ENCODE results near the gene CEACAM21.
"Not testable (repeated sequence)": the region's sequence is repeated elsewhere in the genome, so short reads cannot be mapped to it uniquely, and the experiment has no call there.

The CEACAM21 gene

DNA sequence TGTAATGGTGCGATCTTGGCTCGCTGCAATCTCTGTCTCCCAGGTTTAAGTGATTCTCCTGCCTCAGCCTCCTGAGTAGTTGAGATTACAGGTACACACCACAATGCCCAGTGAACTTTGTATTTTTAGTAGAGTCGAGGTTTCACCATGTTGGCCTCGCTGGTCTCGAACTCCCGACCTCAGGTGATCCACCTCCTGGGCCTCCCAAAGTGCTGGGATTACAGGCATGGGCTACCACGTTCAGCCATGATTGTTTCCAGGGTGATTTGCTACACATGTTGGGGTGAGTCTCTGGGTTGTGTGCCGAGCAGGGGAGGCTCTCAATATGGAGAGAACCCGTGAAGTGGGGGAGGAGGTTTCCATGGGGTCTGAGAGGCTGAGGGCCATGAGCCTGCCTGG, 24.8 kb upstream of the CEACAM21 start:
- FAIRE-seq, result no peak

DNA sequence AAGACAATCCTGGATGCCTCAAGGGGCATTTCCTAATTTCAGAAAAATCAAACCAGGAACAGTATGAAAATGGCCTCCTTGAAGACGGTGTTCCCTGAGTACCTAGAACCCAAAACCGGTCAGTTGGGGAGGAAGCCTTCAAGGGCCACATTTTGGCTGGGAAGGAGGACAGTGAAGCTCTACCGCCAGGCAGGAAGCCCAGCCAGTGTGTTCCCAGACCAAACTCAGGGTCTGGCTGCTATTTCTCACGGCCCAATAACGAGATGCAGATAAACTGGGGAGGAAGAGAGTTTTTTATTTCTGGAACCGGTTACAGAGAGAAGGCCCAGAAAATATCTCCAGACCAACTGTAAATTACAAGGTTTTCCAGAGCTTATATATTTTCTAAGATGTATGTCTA, 24.3 kb upstream of the CEACAM21 start:
- FAIRE-seq, result no peak

DNA sequence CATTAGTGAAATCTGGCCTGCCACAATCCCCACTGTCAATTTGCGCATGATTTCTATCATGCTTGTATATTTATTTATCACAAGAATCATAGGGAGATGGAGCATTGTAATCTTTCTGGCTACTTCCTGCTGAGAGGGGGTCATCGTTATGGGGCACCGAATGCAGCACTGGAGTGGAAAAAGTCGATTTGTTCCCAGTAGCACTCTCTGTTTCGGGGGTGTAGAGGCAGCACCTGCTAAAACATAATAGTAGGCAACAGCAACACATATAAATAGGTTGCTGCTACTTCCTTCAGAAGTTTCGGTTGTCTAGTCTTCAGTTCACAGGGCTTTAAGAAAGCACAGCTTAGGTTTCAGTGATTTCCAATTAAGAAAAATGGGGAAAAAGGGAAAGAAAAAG, 23.4 kb upstream of the CEACAM21 start:
- FAIRE-seq, result no peak

DNA sequence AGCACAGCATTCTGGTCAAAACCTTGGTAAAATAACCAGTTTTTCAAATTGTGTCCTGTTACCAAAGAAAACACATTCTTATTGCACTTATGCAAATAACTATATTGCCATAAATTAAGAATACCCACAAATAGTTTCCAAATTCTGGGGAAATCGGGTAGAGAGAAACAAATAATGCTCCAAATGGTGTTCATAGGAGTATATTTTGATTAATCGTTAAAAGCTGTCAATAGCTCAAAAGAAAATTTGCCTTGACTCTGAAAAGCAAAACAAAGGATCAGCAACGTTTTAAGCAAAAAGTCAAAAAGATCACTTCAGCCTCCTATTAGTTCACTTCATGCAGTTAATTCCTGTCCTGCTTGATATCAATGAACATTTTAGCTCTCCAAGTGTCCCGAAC, 22.2 kb upstream of the CEACAM21 start:
- no peak for FAIRE-seq

DNA sequence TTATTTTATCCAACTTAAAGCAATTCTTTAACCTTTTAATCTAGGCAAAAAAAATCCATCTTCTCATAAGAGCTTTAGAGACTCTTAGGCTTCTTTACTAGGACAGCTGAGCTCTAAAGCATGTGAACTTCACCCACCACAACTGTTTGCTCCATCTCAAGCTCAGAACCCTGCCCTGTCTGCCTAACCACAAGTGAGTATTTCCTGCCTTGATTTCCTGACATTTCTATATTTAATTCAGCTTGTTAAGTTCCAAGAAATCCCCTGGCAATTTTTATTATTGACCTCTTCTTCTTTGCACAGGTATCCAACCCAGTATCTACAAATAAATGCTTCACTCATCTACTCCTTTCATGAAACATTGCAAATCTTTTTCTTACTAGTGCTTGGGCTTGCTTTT, 21.1 kb upstream of the CEACAM21 start:
- FAIRE-seq, result no peak

DNA sequence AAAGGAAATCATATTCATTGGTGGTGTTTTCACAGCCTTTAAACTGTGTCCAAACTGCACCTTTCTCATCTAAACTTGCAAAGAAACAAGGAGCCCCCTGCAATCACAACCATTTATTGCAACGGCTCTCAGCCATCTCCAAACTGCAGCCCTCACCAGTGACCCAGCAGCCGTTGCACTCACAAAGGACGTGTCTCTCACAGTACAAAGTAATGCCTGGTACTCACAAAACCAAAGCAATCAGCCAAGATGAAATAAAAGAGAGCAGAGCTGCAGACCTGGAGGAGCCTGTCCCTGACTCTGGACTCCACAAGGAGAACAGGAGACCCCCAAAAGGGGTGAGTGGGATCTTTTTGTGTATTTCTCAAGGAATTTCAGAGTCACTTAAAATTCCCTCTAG, 20.2 kb upstream of the CEACAM21 start:
- no peak for FAIRE-seq

DNA sequence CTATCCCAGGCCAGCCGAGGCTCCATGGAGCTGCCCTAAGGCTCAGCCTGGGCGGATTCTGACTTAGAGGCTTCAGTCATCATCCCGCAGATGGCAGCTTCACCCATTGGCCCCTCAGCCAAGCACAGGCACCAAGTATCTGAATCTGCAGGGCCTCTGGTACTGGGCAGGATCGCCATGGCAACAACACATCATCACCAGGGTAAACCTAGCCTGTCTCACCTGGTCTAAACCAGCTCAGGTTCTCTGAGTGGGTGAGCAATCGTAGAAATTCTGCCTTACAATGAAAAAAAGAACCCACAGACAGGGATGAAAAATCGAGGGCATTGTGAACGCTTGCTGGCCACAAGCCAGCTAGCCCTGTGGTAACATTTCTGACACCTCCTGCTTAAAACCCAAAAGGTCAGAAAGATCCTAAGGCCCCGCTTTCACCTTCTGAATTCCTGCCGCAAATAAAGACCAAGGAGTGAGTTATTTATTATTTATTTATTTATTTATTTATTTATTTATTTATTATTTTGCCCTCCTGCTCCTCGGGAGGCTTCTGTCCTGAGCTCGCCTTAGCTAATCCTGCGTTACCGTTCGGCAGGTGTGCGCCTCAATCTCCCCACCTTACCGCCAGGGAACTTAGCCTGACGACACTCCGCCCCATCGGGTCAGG, 12.0 kb upstream of the CEACAM21 start:
- no peak for FAIRE-seq

DNA sequence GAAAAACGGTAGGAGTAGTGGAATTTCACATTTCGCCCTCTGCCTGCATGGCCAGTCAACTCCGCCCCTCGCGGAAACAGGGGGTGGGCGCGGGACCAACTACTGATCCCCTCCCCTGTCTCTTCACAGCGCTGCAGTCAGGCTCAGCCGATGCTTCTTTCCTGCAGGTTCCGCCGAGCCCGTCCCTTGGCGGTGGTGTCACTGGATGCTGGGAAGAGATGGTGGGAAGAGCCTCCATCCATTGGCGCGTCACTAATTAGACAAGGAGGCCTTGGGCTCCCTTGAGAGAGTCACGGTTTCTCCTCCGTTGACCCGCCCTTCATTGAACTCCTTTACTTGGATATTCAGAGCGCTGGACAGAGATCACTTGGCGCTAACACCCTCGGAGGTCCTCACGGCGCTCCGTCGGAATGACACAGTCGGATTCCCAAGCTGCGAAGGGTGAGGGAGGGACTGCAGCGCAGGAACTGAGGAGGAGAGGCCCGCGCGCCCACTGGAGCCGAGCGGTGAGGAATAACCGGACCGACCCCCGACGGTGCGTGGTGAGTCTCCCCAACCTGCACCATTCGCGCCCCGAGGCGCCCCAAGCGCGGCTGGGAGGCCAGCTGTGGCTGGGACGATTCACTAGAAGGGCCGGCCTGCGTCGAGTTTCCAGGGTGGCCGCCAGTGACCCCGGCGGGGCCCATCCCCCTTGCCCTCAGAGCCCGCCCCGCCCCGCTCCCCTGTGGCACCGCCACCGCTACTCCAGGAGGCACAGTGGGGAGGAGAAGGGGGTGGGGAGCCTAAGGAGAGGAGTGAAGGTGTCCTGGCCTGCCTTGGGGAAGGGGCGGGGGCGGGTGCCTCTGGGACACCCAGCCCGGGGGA, 11.2 kb upstream of the CEACAM21 start:
- FAIRE-seq, result no peak

DNA sequence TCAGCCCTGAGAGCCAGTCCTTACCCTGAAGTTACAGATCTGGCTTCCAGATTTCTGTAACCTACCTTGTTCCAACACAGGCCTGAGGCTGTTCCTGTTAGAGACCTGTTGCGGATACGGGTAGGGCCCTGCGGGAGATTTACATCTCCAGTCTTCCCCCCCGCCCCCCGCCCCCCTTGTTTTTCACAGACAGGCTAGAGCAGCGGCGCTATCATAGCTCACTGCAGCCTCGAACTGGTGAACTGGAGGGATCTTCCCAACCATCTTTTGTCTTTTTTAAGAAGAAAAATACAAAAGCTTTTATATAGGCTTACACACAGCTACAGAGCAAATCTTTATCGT, 10.6 kb upstream of the CEACAM21 start:
- no peak for FAIRE-seq

DNA sequence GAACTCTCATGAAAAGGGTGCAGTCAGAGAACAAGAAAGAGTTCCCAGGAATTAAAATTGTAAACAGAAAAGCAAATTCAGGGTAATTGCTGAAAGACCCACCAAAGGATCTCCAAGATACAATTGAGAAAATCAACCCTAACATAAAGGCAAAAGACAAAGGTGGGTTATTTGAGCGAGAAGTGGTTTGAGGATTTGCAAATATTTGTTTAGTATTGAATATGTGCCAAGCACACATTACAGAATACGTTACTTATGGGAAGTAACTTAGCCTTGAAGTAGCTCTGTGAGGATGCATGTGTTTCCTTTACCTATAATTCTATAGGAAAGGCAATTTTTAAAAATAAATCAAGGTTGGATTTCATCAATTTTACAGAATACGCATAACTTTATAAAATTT, 10.0 kb upstream of the CEACAM21 start:
- no peak for FAIRE-seq

DNA sequence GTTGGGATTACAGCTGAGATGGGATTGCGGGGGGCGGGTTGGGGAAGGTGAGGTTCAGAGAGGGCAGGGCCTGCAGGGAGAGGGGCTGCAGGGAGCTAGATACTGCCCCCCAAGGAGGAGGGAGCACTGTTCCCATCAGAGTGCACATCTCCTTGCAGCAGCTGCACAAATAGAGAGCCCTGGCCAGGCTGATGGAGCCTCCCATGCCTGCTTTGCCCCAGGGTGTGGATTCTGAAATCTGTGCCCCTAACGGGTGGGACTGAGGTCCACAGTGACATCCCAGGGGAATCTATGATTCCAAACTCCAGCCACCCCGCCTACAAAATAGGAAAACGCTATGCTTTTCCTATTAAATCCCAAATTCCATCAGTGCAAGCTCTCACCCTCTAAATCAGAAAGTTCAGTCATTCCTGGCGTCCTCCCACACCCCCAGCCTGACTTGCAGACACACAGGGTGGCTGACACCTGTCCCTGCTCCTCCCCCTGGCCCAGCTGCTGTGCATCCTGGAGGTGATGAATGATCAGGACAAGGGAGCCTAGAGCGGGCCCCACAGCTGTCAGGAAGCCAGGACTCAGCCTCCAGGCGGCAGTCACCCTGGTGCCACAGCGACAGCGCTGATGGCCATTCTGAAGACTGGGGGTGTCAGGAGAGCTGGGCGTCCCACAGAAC, 6.3 kb upstream of the CEACAM21 start:
- FAIRE-seq, result no peak

DNA sequence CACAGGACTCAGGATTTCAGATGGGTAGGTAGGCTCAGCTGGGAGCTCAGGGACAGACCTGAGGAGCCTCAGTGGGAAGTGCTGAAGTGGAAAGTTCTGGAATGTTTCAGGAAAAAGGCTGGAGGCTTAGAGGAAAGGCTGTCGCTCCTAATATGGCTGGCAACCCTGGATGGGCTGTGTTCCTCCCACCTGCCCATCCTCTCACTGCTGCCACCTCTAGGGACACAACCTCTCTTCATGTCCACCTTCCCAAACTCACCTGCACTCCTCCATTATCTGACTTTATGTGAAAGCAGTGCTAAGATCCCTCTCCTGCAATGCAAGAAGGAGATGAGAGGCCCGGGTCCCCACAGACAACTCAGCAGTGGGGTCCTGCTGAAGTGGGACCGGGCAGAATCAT, 5.8 kb upstream of the CEACAM21 start:
- no peak for FAIRE-seq

DNA sequence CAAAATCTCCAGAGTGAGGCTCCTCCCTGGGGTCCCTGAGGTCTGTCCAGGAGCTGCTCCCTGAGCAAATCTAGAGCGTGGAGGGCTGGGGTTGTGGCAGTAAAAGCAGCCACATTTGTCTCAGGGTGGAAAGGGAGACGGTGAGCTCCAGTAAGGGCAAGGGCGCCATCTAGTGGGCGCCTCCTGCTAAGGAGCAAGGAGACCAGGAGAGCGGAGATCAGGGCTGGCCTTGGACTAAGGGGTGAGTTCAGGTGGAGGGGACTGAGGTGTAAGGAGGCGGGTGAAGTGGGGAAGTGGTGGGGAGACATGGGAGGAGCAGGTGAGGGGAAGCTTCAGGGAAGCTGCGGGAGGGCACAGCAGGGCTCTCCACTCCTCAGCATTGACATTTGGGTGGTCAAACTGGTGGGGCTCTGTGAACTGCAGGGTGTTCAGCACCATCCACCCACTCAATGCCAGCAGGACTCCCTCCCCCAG, 5.3 kb upstream of the CEACAM21 start:
- no peak for FAIRE-seq

DNA sequence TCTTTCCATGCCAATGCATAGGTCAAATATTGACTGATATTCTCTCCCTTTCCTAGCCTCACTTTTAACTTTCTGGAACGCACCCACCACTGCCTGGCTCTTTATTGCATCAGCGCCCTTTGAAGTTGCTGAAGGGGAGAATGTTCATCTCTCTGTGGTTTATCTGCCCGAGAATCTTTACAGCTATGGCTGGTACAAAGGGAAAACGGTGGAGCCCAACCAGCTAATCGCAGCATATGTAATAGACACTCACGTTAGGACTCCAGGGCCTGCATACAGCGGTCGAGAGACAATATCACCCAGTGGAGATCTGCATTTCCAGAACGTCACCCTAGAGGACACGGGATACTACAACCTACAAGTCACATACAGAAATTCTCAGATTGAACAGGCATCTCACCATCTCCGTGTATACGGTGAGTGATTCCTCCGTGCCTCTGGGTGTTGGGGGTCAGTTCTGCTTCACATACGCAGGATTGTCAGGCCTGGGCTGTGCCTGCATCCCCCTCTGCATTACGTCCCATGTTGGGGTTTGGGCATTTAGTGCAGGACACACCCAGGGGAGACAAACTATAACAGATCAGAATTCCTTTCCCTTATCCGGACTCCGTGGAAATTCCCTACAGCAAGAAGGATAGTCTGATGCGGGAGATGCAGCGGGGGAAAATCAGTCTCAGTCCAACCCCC, 1.3 kb downstream of the CEACAM21 start:
- FAIRE-seq, result no peak

DNA sequence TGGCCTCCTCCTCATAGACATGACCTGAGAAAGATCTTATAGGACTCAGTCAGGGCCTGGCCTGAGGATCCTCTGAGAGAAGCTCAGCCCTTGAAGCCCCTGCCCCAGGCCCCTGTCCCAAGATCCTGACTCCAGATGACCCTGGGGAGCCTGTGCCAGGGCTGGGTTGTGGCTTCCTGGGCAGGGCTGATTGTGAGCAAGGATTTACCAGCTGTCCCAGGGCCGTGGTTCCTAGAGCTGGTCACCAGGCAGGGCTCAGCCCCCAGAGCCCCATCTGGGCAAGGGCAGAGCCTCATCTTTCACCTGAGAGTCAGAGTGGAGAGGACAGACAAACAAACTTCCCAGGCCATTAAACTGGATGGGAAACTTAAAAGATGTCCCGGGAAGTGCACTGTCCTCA, 1.9 kb downstream of the CEACAM21 start:
- FAIRE-seq, result no peak

DNA sequence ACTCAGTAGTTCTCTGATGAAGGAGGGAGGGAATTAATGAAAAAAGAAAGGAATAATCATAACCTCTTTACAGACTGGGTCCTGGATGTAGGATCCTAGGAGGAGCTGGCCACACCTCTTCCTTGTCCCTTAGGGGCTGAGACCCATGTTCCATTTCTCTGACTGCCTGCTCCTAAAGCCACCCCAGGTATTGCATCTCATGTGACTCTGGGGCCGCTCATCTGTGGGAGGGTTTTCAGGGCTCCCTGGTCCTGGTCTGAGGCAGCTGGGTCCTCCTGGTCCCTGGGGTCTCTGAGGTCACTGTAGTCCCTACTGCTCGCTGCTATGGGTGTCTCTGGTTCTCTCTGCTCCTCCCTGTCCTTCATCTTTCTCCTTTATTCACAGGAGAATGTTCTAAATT, 2.9 kb downstream of the CEACAM21 start:
- no peak for FAIRE-seq

DNA sequence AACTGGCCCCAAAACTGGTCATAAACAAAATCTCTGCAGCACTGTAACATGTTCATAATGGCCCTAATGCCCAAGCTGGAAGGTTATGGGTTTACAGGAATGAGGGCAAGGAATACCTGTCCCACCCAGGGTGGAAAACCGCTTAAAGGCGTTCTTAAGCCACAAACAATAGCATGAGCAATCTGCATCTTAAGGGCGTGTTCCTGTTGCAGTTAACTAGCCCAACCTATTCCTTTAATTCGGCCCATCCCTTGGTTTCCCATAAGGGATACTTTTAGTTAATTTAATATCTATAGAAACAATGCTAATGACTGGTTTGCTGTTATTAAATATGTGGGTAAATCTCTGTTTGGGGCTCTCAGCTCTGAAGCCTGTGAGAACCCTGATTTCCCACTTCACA, 5.1 kb downstream of the CEACAM21 start:
- not testable (repeated sequence) for FAIRE-seq

DNA sequence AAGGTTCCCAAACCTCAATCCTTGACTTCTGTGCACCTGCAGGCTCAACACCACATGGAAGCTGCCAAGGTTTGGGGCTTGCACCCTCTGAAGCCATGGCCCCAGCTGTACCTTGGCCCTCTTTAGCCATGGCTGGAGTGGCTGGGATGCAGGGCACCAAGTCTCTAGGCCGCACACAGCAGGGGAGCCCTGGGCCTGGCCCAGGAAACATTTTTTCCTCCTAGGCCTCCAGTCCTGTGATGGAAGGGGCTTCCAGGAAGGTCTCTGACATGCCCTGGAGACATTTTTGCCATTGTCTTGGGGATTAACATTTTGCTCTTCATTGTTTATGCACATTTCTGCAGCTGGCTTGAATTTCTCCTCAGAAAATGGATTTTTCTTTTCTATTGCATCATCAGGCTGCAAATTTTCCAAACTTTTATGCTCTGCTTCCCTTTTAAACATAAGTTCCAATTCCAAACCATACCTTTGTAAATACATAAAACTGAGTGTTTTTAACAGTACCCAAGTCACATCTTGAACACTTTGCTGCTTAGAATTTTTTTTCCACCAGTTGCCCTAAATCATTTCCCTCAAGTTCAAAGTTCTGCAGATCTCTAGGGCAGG, 6.7 kb downstream of the CEACAM21 start:
- FAIRE-seq, result not testable (repeated sequence)

DNA sequence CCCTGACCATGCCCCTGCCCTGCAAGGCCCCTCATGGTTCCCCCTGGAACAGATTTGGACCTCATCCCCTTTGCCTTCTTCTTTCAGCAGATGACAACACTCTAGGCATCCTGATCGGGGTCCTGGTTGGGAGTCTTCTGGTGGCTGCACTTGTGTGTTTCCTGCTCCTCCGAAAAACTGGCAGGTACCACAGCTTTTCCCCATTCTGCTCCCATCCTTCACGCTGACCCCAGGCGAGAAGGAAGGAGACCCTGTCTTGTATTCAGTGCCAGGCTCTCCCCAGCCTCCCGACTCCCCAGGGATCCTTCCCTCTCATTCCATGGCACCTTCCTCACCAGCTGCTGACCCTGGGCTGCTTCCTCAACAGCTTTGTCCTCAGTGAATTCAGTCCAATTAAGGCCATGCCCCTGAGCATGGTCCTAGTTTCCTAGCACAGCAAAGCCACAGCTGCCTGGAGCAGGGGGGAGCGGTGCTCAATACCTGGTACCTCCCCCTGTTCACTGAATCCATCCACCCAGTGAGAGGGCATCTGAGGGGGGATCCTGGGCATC, 8.4 kb downstream of the CEACAM21 start:
- no peak for FAIRE-seq

DNA sequence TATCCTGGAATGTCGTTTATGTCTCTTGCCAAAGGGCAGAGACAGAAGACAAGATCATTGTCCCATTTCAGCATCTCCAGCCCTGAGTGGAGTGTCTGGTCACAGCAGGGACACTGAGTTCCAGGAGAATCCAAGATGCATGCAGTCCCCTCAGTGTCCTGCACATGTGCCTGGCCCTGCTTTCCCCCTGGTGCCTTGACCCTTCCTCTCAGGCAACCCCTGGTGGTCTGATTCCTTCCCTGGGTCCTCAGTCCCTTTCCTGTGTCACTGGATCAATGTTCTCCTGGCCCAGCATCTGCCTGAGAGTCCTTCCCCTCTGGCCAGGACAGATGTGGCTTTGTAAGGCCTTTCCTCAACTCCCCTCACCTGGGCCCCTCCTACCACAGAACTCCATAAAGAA, 9.0 kb downstream of the CEACAM21 start:
- FAIRE-seq, result no peak

DNA sequence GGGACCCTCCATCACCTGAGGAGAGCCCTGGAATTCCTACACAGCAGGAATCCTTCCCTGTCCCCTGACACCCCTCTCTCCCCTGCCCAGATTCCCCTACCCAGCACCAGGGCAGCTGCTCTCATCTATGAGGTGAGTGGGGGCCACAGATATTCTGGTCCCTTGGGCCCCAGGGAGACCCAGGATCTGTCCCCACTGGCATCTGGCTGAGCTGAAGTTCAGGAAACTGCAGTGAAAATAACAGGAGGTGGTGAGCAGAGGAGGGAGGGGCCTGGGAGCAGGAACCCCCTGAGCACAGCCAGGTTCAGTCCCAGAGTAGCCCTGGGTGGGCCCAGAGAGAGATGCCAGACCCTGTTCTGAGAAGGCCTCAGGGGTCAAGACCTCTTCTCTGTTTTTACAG, 10.1 kb downstream of the CEACAM21 start:
- no peak for FAIRE-seq

DNA sequence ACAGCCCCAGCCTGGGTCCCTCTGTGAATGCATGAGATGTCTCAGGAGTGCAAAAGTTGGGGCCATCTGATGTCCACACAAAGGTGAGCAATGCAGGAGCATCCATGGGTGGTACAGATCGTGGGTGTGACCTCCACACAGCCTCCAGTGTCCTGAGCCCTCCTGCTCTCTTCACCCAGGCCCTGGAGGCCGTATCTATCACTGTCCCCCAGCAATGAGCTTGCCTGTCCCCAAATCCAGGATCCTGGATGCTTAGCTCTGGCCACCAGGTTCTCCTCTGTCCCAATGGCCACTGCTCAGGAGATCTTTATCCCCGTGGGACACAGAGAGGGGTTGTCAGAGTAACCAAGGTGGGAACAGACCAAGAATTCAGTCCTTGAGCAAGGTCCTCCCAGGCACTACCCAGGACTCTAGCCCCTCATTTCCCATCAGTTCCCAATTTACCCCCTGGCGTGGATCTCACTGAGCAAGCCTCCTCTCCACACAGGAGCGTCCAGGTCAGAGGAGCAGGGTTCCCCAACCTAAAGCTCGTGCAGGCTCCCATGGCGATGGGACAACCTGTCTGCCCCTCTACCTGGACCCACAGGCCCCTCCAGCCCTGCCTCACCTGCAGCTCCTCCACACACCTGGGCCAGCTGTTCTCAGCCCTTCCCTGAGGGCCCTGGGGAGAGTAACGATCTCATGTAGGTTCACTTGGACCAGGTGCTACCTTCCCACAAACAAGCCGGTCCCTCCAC, 11.3 kb downstream of the CEACAM21 start:
- FAIRE-seq, result no peak

Data from islet of Langerhans (tissue), 1 donor.